ENCODE measurements around the gene TMPO.
"Not testable (repeated sequence)": the region's sequence is repeated elsewhere in the genome, so short reads cannot be mapped to it uniquely, and the experiment has no call there.

The TMPO gene

DNA sequence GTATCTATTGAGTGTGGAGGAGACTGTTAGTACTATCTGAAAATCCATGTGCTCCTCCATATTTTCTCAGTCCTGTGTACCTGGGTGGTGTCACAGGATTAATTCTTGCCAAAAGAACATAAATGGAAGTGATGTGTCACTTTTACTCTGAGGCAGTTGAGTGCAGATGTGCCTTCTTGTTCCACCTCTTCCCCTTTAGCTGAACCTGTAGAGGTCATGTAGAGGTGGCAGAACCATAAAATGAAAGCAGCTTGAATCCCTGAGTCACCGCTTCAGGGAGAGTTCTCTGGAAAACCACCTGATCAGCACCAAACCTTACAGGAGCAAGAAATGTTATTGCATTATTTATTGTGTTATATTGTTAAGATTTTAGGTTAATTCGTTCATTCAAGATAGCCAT is 63.4 kb downstream of the TMPO start:
- Mint-ChIP-seq H3K4me3 (no peak overlapping the region), H3K9me3 (no peaks in the 10 kb centered on the region), H3K27me3 (peaks cover 3% of the 10 kb centered on the region), H3K36me3 (peaks cover 2% of the 10 kb centered on the region), H3K27ac (no peak overlapping the region), H3K4me1 (no peaks in the 10 kb centered on the region)
- ATAC-seq (ENCODE audit: low read depth) (no peak), DNase-seq (ENCODE audit: low spot score in 2 of 2) (no peak)

DNA sequence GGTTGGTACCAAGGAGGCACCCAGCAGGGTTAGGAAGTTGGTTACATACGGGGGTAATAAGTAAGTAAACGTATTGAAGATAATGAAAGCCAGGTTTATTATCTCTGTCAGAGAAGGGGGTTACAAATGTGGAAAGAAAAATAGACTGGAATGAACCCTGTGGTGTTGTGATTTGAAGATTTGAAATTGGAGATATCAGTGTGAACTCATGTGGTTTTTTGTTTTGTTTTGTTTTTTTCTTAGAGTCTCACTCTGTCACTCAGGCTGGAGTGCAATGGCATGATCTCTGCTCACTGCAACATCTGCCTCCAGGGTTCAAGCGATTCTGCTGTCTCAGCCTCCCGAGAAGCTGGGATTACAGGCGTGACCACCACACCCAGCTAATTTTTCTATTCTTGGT is 64.0 kb downstream of the TMPO start:
- Mint-ChIP-seq H3K4me3 (no peak overlapping the region), H3K36me3 (peaks cover 2% of the 10 kb centered on the region), H3K27ac (no peak overlapping the region), H3K9me3 (no peaks in the 10 kb centered on the region), H3K4me1 (no peaks in the 10 kb centered on the region), H3K27me3 (peaks cover 3% of the 10 kb centered on the region)
- DNase-seq (ENCODE audit: low spot score in 2 of 2), result no peak
- ATAC-seq (ENCODE audit: low read depth), result no peak

DNA sequence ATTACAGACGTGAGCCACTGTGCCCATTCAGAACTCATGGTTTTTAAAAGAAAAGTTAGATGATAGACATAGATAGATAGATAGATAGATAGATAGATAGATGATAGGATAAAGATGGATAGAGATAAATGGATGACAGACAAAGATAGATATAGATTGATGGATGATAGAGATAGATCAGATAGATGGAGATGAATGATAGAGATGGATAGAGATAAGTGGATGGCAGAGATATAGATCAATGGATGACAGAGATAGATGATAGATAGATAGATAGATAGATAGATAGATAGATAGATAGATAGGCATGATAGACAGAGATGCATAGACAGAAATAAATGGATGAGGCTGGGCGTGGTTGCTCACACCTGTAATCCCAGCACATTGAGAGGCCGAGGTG is 64.4 kb downstream of the TMPO start:
- H3K4me3 Mint-ChIP-seq, result no peak overlapping the region
- H3K27me3 Mint-ChIP-seq, result peaks cover 3% of the 10 kb centered on the region
- ATAC-seq (ENCODE audit: low read depth) (no peak), DNase-seq (ENCODE audit: low spot score in 2 of 2) (no peak)
- no peaks in the 10 kb centered on the region for H3K4me1 Mint-ChIP-seq
- H3K9me3 Mint-ChIP-seq, result no peaks in the 10 kb centered on the region
- H3K27ac Mint-ChIP-seq, result no peak overlapping the region
- H3K36me3 Mint-ChIP-seq, result peaks cover 2% of the 10 kb centered on the region

DNA sequence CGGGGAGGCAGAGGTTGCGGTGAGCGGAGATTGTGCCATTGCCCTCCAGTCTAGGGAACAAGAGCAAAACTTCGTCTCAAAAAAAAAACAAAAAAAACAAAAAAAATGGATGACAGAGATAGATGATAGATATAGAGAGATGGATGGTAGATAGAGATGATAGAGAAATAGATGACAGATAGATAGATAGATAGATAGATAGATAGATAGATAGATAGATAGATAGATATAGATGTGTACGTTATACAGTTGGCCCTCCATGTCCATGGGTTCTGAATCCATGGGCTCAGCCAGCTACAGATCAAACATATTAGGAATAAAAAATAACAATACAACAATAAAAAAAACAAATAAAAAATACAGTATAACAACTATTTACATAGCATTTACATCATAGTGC is 65.3 kb downstream of the TMPO start:
- DNase-seq (ENCODE audit: low spot score in 2 of 2), result no peak
- H3K9me3 Mint-ChIP-seq, result no peaks in the 10 kb centered on the region
- no peaks in the 10 kb centered on the region for H3K4me1 Mint-ChIP-seq

DNA sequence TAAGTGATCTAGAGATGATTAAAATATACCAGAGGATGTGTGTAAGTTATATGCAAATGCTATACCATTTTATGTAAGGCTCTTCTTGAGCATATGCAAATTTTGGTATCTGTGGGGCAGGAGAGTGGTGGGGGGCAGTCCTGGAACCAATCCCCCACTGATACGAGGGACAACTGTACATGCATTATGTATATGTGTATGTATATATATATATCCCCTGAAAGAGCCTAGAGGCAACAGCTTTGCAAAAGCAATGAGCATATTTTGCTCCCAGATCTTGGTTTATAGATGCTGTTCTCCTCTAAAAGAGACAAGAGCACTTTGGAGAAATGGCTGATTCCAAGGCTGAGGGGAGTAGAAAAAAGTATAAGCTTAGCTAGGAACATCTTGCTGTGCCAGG is 65.7 kb downstream of the TMPO start:
- DNase-seq (ENCODE audit: low spot score in 2 of 2) (no peak), ATAC-seq (ENCODE audit: low read depth) (no peak)
- Mint-ChIP-seq H3K4me3 (no peak overlapping the region), H3K9me3 (no peaks in the 10 kb centered on the region), H3K27me3 (peaks cover 3% of the 10 kb centered on the region), H3K36me3 (peaks cover 2% of the 10 kb centered on the region), H3K4me1 (no peaks in the 10 kb centered on the region), H3K27ac (no peak overlapping the region)

More for the DNA sequence above, 65.3 kb downstream of the TMPO start:
- no peak for ATAC-seq (ENCODE audit: low read depth)
- Mint-ChIP-seq H3K4me3 (no peak overlapping the region), H3K27me3 (peaks cover 3% of the 10 kb centered on the region), H3K36me3 (peaks cover 2% of the 10 kb centered on the region), H3K27ac (no peak overlapping the region)

DNA sequence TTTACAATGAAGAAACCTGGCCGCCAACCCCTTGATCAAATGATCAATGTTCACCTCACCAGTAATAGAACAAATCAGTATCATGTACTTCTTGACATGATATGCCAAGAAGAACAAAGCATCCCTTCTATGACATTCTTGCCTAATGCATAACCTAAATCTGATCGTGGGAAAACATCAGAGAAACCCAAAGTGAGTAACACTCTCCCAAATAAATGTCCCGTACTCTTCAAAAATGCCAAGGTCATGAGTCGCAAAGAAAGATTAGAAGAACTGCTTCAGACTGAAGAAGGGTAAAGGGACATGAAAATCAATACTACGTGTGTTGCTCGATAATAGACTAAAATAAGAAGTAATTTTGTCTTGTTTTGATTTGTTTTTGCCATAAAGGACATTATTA is 66.7 kb downstream of the TMPO start:
- ATAC-seq (ENCODE audit: low read depth) (no peak), DNase-seq (ENCODE audit: low spot score in 2 of 2) (no peak)
- peaks cover 3% of the 10 kb centered on the region for H3K27me3 Mint-ChIP-seq
- no peak overlapping the region for H3K27ac Mint-ChIP-seq
- no peak overlapping the region for H3K4me3 Mint-ChIP-seq
- no peaks in the 10 kb centered on the region for H3K36me3 Mint-ChIP-seq
- H3K4me1 Mint-ChIP-seq, result no peaks in the 10 kb centered on the region
- no peaks in the 10 kb centered on the region for H3K9me3 Mint-ChIP-seq

DNA sequence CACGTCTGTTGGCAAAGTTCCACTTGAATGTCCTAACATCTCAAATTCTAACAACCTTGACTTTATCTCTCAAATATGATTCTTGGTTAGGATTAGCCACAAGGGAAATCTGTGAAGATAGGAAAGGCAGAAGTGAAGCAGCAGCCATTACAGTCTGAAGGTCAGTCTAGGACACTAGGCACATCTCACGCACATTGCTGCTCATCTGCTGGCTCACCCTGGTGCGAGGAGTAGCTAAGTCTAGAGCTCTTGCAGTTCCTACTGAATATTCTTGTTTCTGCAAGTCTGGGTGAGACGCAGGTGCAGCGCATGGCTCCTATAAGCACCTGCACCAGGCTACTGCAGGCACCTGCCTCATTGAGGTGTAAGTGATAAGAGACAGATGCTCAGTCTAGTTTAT is 71.7 kb downstream of the TMPO start:
- Mint-ChIP-seq H3K9me3 (no peaks in the 10 kb centered on the region), H3K4me3 (no peak overlapping the region), H3K36me3 (no peaks in the 10 kb centered on the region), H3K27me3 (no peaks in the 10 kb centered on the region), H3K4me1 (no peaks in the 10 kb centered on the region), H3K27ac (no peak overlapping the region)
- ATAC-seq (ENCODE audit: low read depth) (no peak), DNase-seq (ENCODE audit: low spot score in 2 of 2) (no peak)

DNA sequence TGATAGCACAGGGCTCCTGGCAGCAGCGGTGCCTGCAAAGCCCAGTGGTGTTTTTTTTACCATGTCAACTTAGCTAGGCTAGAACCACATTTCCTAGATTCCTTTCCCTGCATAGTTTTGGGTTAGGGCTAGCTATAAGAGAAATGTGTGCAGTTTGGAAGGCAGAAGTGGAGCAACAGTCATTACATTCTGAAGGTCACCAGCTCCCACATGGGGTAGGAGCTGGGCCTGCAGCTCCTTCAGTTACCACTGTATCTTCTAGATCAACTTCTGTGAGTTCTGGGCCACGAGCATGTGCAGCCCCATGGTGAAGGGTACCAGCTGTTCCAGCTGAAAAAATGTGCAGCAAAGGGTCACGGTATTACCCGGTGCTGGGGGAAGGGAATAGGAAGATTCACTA is 75.8 kb downstream of the TMPO start:
- Mint-ChIP-seq H3K36me3 (peaks cover 5% of the 10 kb centered on the region), H3K27me3 (no peaks in the 10 kb centered on the region), H3K9me3 (no peaks in the 10 kb centered on the region), H3K27ac (no peak overlapping the region), H3K4me1 (peaks cover 15% of the 10 kb centered on the region), H3K4me3 (no peak overlapping the region)
- ATAC-seq (ENCODE audit: low read depth), result no peak
- DNase-seq (ENCODE audit: low spot score in 2 of 2), result no peak

DNA sequence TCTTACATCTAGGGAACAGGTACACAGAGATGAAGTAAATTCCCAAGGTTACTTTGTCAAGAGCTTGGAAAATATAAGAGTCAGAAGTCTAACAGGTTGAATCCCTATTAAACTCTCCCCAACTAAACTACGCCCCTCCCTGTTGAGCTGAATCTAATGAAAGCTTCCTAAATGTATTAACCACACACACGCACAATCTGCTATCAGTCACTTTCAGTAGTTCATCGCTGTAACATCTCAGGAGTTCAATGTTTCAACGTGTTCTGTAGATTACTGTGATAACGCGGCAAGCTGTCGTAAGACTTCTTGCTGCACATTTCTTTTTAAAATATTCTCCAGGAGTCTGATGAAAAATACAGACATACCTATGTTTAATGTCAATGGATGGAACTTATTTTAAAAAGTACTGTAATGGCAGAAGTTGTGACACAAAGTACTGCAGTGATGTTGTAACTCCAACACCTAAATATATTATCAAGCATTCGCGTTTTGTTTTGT is 77.5 kb downstream of the TMPO start:
- Mint-ChIP-seq H3K4me1 (peaks cover 15% of the 10 kb centered on the region), H3K36me3 (peaks cover 8% of the 10 kb centered on the region), H3K9me3 (no peaks in the 10 kb centered on the region), H3K4me3 (peak overlapping the region; percentile 92), H3K27me3 (no peaks in the 10 kb centered on the region), H3K27ac (peak overlapping the region; percentile 98)
- ATAC-seq (ENCODE audit: low read depth) (peak; percentile 1), DNase-seq (ENCODE audit: low spot score in 2 of 2) (no peak)

DNA sequence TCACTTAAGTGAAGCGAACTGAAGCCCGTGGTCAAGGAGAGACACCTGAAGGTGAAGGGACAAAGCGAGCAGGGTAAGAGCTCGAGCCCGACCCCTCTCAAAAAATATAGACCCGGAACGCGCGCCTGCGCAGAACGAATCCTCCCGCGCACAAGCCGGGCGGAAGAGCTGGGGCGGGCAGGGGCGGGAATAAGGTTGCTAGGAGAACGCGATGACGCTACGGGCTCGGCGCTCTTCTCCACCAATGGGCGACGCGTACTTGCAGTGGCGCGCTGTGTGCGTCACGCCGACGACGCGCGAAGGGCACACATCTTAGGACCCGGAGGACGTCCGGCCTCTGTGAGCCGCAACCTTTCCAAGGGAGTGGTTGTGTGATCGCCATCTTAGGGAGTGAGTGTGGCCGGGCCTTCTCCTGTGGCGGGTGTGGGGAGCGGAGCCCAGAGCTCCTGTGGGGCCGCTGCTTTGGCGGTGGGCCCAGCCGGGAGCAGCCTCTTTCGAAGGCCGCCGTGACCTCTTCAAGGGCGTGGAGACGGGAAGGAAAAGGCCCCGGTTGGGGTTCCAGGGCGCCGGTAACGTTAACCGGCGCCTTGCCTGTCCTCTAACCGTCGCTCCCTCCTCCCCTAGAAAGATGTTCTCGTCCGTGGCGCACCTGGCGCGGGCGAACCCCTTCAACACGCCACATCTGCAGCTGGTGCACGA is 78.1 kb downstream of the TMPO start, which contains the start of gene SLC25A3:
TSS of gene SLC25A3 (plus strand) at position 336 of the 699 bp plus-strand sequence. CDS start at position 629, 293 bp downstream.
- H3K4me1 Mint-ChIP-seq, result peaks cover 15% of the 10 kb centered on the region
- no peaks in the 10 kb centered on the region for H3K9me3 Mint-ChIP-seq
- peak within 1 kb of the TSS; percentile 98 for H3K27ac Mint-ChIP-seq
- peaks cover 8% of the 10 kb centered on the region for H3K36me3 Mint-ChIP-seq
- peak within 1 kb of the TSS; percentile 92 for H3K4me3 Mint-ChIP-seq
- DNase-seq (ENCODE audit: low spot score in 2 of 2) (peak; percentile 79 to 86), ATAC-seq (ENCODE audit: low read depth) (peak; percentile 95)
- H3K27me3 Mint-ChIP-seq, result no peaks in the 10 kb centered on the region

DNA sequence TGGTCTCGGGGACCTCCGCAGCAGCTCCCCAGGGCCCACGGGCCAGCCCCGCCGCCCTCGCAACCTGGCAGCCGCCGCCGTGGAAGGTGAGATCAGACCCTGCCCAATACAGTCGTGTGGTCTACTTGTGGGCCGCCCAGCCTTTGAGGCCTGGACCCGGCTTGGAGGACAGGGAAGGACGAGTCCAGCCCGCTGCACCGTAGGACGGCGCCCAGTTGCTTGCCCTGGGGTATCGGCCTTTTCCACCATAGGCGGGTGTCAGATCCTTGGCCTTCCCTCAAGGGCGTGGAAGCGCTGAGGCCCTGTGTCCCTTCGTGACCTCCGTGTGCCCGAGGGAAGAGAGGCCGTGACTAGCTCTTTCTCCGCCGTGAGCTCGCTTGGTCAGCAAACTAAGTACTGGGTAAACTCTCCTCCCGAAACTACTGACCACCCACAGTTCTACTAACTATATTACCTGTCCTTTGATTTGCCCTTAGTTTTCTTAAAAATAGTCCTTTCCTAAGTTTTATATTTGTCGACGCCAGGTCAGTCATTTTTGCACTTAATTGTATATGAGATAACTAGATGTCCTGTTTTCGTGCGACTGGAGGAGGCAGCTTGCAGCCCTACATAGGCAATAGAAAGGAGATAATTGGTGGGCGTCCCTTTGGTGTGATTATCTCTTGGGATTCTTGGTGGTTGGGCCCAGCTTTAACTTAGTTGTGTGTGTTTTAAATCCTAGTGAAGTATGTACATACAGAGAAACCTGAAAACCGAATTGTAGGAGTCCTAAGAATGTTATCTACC is 78.9 kb downstream of the TMPO start:
- H3K27ac Mint-ChIP-seq, result peak overlapping the region; percentile 98
- no peaks in the 10 kb centered on the region for H3K27me3 Mint-ChIP-seq
- ATAC-seq (ENCODE audit: low read depth) (no peak), DNase-seq (ENCODE audit: low spot score in 2 of 2) (no peak)
- H3K4me3 Mint-ChIP-seq, result peak overlapping the region; percentile 92
- no peaks in the 10 kb centered on the region for H3K9me3 Mint-ChIP-seq
- peaks cover 15% of the 10 kb centered on the region for H3K4me1 Mint-ChIP-seq
- peaks cover 8% of the 10 kb centered on the region for H3K36me3 Mint-ChIP-seq

DNA sequence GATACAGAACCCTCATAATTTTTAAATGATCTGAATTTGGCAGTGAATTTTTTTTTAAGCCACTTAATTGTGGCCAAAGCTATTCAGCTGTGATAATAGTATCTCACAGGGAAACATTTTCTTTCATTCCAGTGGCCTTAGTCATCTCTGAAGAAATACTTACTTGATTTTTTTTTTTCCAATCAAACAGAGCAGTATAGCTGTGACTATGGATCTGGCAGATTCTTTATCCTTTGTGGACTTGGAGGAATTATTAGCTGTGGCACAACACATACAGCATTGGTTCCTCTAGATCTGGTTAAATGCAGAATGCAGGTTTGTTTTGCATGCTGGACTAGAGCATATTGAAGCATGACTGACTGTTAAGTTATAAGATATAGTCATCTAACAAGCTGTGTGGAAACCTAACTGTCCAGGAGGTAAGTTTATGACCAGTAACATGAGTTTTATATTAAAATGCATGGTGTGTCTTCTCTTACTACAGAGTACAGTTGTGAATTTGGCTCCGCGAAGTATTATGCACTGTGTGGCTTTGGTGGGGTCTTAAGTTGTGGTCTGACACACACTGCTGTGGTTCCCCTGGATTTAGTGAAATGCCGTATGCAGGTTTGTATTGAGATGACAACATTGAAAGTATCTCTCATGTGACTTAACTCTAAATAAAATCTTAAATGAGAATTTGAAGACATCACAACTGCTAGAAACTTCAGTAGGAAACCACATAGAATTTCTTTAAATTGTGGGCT is 80.0 kb downstream of the TMPO start:
- Mint-ChIP-seq H3K27ac (peak overlapping the region; percentile 98), H3K9me3 (no peaks in the 10 kb centered on the region), H3K4me3 (peak overlapping the region; percentile 92), H3K36me3 (peaks cover 8% of the 10 kb centered on the region), H3K4me1 (peaks cover 15% of the 10 kb centered on the region), H3K27me3 (no peaks in the 10 kb centered on the region)
- DNase-seq (ENCODE audit: low spot score in 2 of 2) (no peak), ATAC-seq (ENCODE audit: low read depth) (no peak)

DNA sequence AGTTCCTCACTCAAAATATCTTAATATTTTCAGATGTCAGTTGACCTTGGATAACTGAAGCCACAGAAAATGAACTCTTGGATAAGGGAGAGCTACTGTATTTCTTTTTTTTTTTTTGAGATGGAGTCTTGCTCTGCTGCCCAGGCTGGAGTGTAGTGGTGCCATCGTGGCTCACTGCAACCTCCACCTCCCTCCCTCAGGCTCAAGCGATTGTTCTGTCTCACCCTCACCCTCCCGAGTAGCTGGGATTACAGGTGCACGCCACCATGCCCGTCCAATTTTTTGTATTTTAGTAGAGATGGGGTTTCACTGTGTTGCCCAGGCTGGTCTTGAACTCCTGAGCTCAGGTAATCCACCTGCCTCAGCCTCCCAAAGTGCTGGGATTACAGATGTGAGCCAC is 81.9 kb downstream of the TMPO start:
- not testable (repeated sequence) for H3K9me3 Mint-ChIP-seq
- peaks cover 12% of the 10 kb centered on the region for H3K36me3 Mint-ChIP-seq

More for the DNA sequence above, 81.9 kb downstream of the TMPO start:
- H3K4me1 Mint-ChIP-seq, result peaks cover 15% of the 10 kb centered on the region
- H3K27me3 Mint-ChIP-seq; H3K4me3 Mint-ChIP-seq; ATAC-seq (ENCODE audit: low read depth); H3K27ac Mint-ChIP-seq; DNase-seq (ENCODE audit: low spot score in 2 of 2): not testable (repeated sequence)
